NCI-H345 treated with DMSO at 0.1 percent for 48 hours (cell line): ENCODE data around the gene PAX5.

Experiments
- DNase-seq: peaks from one replicate; lab custom pipeline; 2025; ENCODE audit not compliant: unreplicated experiment; lab: John Stamatoyannopoulos, UW

Gene PAX5

GRCh38 chr9:36839131-36839885 is 194.8 kb downstream of the PAX5 start:
- no peak for DNase-seq

- DNase-seq, result no peak
Observed at GRCh38 chr9:36837431-36838405, 196.3 kb downstream of the PAX5 start.

DNA sequence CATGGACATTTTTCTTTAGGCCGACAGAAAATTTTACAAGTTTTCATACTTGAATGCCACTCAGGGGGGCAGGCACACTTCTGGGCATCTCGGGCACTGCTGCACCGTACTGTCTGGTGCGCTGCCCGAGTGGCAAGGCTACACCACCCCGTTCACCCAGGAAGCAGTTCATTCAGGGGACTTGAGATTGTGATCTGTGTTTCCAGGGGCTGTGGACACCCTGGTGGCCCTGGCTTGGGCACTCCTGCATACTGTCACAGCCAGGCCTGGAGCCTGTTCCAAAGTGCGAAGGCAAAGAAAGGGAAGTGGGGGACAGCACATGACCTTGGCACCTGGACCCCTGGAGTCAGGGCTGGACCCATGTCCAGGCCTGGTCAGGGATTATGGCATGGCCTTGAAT is 197.6 kb downstream of the PAX5 start:
- DNase-seq, result no peak

DNA sequence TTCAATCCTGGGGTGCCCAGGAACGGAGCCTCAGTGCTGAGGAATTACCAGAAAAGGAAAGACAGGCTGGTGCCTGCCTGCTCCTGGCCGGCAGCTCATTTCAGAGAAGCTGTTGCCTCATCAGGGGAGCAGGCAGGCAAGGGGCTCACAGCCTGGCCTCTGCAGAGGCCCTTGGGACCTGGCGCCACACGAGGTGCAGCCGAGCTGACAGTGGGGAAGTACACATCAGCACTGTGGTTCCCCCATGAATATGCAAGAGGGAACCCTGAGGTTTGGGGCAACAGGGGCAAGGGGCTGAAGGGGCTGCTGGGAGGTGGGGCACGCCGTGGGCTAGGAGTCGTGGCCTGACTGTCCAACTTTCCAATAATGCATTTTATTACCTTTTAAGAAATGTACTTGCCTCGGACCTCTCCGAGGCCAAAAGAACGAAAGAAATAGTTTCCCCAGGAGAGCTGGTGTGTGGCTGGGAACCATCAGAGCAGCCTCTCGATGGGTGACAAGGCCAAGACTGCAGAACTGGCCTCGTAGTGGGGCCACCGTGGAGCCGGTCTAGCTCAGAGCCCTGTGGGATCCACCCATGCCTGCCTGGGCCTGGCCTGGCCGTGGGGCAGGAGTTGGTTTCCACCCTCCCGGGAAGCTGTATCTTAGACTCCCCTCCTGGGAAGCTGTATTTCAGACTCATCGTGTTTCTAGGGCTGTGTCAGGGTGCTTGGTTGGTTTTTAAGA is 198.6 kb downstream of the PAX5 start:
- DNase-seq, result no peak

DNA sequence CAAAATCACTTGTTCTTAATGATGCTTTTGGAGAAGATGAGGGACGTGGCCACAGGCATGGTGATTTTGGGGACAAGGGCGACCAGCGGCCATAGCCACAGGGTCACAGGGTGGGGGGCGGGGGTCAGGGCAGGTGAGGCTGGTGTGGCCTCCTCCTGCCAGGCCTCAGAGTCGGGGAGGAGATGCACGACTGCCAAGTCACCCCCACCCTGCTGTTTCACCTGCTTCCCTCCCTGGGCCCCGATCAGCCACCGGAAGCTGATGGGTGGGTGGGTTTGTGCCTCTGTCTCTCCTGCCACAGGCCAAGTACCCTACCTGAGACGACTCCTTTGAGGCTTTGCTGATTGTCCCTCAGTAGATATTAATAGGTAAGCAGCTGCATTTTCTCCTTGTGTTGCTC is 199.3 kb downstream of the PAX5 start:
- DNase-seq, result no peak

DNA sequence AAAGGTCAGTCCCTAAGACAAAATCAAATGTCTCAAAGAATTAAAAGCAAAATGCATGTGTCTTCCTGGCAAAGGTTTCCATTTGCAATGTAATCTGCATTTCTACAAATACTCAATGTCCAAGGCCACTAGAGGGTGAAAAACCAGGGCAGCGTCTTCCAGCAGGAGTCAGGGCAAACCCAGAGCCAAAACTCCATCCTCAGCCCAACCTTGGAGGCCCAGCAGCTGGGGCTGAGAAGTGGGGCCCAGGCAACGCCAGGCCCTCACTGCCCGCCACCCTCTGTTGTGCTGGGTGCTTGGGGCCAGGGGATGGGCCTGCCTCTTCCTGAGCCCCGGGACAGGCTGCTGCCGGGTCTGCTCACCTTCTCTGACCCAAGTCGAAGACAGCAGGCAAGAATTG is 200.1 kb downstream of the PAX5 start:
- no peak for DNase-seq

DNA sequence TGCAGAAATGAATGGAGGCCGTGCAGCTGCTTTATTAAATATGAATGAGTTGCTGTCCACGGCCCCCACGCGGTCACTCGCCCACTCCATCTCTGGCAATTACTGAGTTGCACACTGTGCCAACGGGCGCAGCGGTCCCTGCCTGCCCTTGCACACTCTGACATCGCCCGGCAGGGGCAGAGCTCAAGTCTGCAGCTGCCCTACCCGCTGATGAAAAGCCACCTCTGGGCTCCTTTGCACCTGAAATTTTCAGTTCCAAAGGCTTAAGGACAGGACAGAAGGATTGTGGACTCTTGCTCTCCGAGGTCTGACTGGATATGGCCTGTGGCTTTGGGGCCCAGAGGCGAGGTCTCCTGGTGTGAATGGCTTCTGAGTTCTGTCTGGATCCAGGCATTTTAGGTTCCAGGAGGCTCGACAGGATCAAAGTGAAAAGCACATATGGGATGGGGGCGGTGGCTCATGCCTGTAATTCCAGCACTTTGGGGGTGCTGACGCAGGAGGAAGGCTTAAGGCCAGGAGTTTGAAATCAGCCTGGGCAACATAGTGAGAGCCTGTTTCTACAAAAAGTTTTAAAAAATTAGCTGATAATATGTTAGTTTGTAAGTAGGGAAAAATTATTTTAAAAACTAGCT is 201.8 kb downstream of the PAX5 start:
- DNase-seq, result no peak

DNA sequence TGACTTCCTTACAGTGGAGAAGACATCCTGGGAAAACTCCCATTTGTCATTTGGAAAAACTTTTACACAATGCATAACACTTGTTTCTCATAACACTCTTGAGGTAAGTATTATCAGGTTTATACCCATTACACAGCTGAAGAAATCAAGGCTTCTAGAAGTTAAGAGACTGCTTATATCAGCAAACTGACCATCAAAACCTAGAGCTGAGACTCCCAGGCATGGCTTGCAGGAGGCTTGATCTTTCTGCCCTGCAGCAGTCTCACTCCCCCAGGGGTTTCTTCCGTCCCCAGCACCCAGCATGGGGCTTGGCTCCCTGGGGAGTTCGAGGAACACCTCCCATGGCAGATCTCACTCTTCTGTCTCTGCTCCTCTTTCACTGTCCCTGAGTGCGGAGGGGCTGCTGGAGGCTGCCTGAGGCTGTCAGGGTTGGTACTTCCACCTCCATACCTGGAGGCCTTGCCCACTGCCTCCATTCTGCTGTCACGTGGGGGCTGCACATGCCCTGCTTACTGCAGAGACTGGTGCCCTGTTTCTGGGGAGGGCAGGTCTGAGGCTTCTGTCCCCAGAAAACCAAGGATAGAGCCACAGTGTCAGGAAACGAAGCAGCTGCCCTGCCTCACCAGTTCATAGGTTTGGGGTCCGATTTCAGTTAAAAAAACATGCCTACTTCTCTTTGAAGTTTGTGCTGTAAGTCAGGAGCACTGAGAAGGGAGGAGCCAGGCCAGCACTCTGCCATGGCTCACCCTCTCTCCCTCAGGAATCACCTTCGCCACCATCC is 202.5 kb downstream of the PAX5 start:
- DNase-seq, result no peak

GRCh38 chr9:36828611-36829013 is 205.5 kb downstream of the PAX5 start:
- no peak for DNase-seq

GRCh38 chr9:36827593-36827992 is 206.5 kb downstream of the PAX5 start:
- no peak for DNase-seq

- DNase-seq, result no peak
Observed at GRCh38 chr9:36826581-36826980, 207.5 kb downstream of the PAX5 start.

DNA sequence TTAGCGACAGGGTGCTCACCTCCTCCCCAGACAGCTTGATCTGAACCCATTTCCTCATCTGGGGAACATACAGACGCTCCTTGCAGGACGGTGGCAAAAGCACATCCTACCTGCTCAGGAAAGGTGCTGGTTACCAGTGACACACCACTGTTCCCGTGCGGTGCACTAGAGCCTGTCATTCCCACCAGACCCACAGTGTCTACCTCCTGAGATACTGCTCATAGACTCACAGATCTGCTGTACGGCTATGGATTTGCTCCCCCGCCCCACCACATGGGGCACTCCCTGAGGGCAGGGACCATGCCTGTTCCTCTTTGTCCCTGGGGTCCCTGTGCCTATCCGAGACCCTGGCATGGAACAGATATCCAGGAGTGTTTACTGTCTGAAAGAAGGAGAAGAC is 208.9 kb downstream of the PAX5 start:
- DNase-seq, result no peak

DNA sequence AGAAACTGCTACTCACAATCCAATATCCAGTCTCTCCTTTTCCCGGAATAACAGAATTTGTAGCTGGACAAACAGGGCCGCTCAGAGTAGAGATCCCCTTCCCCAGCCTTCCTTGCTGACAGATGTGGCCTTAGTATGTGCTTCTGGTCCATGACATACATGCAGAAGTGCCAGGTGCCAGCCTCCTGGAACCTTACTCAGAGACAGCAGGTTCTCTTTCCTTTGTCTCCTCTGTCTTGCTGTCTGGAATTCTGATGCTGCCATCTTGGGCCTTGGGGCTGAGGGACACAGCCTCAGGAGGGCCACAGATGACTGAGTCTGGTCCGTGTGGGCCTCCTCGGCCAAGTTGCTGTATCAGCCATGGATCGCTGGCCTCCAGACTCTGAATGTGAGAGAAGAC is 210.1 kb downstream of the PAX5 start:
- no peak for DNase-seq

- DNase-seq, result no peak
Observed at GRCh38 chr9:36823466-36823865, 210.6 kb downstream of the PAX5 start.

GRCh38 chr9:36822201-36822600 is 211.9 kb downstream of the PAX5 start:
- no peak for DNase-seq

- DNase-seq, result no peak
Observed at GRCh38 chr9:36820392-36820861, 213.6 kb downstream of the PAX5 start.

GRCh38 chr9:36818965-36819870 is 214.8 kb downstream of the PAX5 start:
- no peak for DNase-seq

GRCh38 chr9:36818242-36818938 is 215.7 kb downstream of the PAX5 start:
- DNase-seq, result no peak
